B cell (primary cell): ENCODE results near the gene ANKRD44. TPM values are rescaled to one million over a fixed set of nuclear protein-coding genes. Genes with fewer than 3 reads are reported as not detected.

ENCODE experiments used
- ATAC-seq: fragments of 200-7000 bp; cut with Tn5 transposase; one replicate; pipeline ENCODE4 v1.10.0; 2021; ENCODE audit warnings: low read depth, mild to moderate bottlenecking, moderate number of reproducible peaks, moderate library complexity
- CTCF ChIA-PET: fragments of 350-600 bp; sonication (Branson Sonifier 250); formaldehyde crosslinking; loops from one replicate; lab custom pipeline; 2021; ENCODE audit warnings: antibody characterized with exemption, inconsistent platforms; lab: Charles Lee
- POLR2A ChIA-PET: fragments of 350-600 bp; sonication (Branson Sonifier 250); formaldehyde crosslinking; loops from one replicate; lab custom pipeline; 2021; ENCODE audit warnings: antibody characterized with exemption; lab: Charles Lee
- DNase-seq: peaks from one replicate; pipeline ENCODE4 v3.0.0; 2013
- H2AFZ ChIP-seq: 2 replicates; pipeline ENCODE4 v1.6.1; 2012; ENCODE audit warnings: mild to moderate bottlenecking, low read depth, low read length; ENCODE audit not compliant: insufficient read depth, poor library complexity, severe bottlenecking
- H3K27ac ChIP-seq, 2 donors: 1 replicate in 1 of 2; 2 replicates in 1 of 2; pipeline ENCODE4 v1.5.1; 2012 to 2013; ENCODE audit warnings: low read length in 2 of 2, mild to moderate bottlenecking in 2 of 2, moderate library complexity in 1 of 2
- H3K27me3 ChIP-seq, 4 experiments: fragments of 200-600 bp in 1 of 4; sonication (generic) in 1 of 4; replicated peaks in 1 of 4; 1 replicate in 2 of 4; 2 replicates in 2 of 4; pipeline versions ENCODE4 v1.6.1 to v1.7.0; 2013 to 2016; ENCODE audit warnings: low read length in 3 of 4, mild to moderate bottlenecking in 2 of 4, mixed read lengths in 1 of 4, moderate library complexity in 1 of 4; ENCODE audit not compliant: insufficient read depth in 4 of 4, control insufficient read depth in 3 of 4; ENCODE audit errors: control extremely low read depth in 1 of 4
- H3K36me3 ChIP-seq, 2 experiments: replicated peaks in 1 of 2; 1 replicate in 1 of 2; 2 replicates in 1 of 2; pipeline versions ENCODE4 v1.6.1 to v1.7.1; 2013; ENCODE audit warnings: low read length in 1 of 2; ENCODE audit not compliant: insufficient read depth in 2 of 2, control insufficient read depth in 1 of 2; ENCODE audit errors: control extremely low read depth in 1 of 2, extremely low read depth in 1 of 2
- H3K4me1 ChIP-seq, 2 donors: fragments of 200-600 bp in 1 of 2; sonication (generic) in 1 of 2; 1 replicate in 1 of 2; 2 replicates in 1 of 2; pipeline versions ENCODE4 v1.5.1 to v1.6.1; 2013 to 2017; ENCODE audit warnings: low read length in 2 of 2; ENCODE audit not compliant: control insufficient read depth in 2 of 2, insufficient read depth in 2 of 2
- H3K4me2 ChIP-seq: replicated peaks from 2 replicates; pipeline ENCODE3; 2012; ENCODE audit warnings: mild to moderate bottlenecking, low read depth, low read length; ENCODE audit not compliant: poor library complexity, severe bottlenecking
- H3K4me3 ChIP-seq, 5 experiments: fragments of 200-600 bp in 1 of 5; sonication (generic) in 1 of 5; 1 replicate in 3 of 5; 2 replicates in 2 of 5; pipeline versions ENCODE4 v1.5.1 to v1.7.0; 2011 to 2016; ENCODE audit warnings: low read length in 4 of 5, mild to moderate bottlenecking in 4 of 5, low read depth in 2 of 5, control low read depth in 1 of 5, moderate library complexity in 1 of 5; ENCODE audit not compliant: insufficient read depth in 1 of 5; ENCODE audit errors: control extremely low read depth in 1 of 5, extremely low read depth in 1 of 5
- H3K79me2 ChIP-seq: fragments of 200-600 bp; sonication (generic); one replicate; pipeline ENCODE4 v1.6.0; 2016; ENCODE audit warnings: low read length; ENCODE audit not compliant: control insufficient read depth, insufficient read depth
- H3K9ac ChIP-seq: fragments of 200-600 bp; sonication (generic); 2 replicates; pipeline ENCODE4 v1.6.1; 2017; ENCODE audit warnings: mild to moderate bottlenecking, low read length, moderate library complexity
- H3K9me3 ChIP-seq, 3 donors: one replicate each; pipeline versions ENCODE4 v1.6.1 to v1.7.1; 2013; ENCODE audit warnings: low read length in 2 of 3; ENCODE audit not compliant: control insufficient read depth in 2 of 3, insufficient read depth in 1 of 3; ENCODE audit errors: control extremely low read depth in 1 of 3
- H4K20me1 ChIP-seq: 2 replicates; pipeline ENCODE4 v1.6.0; 2012; ENCODE audit warnings: mild to moderate bottlenecking, low read length; ENCODE audit not compliant: insufficient read depth, control insufficient read depth, poor library complexity, severe bottlenecking
- H3K27ac Mint-ChIP-seq: one replicate; pipeline ENCODE4 v1.8.0; 2021; ENCODE audit warnings: mixed read lengths
- H3K27me3 Mint-ChIP-seq: one replicate; pipeline ENCODE4 v1.8.0; 2021; ENCODE audit warnings: mixed read lengths
- H3K4me1 Mint-ChIP-seq: one replicate; pipeline ENCODE4 v1.8.0; 2021; ENCODE audit warnings: mixed read lengths
- H3K4me3 Mint-ChIP-seq: one replicate; pipeline ENCODE4 v1.8.0; 2021; ENCODE audit warnings: mixed read lengths
- H3K9me3 Mint-ChIP-seq: one replicate; pipeline ENCODE4 v1.8.0; 2022; ENCODE audit warnings: mixed read lengths; ENCODE audit not compliant: insufficient read depth
- CTCF ChIP-seq: fragments of 200-600 bp; IDR thresholded peaks from one replicate; pipeline ENCODE4 v1.8.0; 2022; ENCODE audit warnings: antibody characterized with exemption, mild to moderate bottlenecking
- EZH2 ChIP-seq: IDR thresholded peaks from 2 replicates; pipeline ENCODE4 v1.6.1; 2012; ENCODE audit warnings: borderline replicate concordance, low read depth, mild to moderate bottlenecking, moderate library complexity, low read length; ENCODE audit not compliant: insufficient read depth, poor library complexity, severe bottlenecking
- WGBS: methylation state at CpG from one replicate; pipeline ENCODE4 v1.1.5; 2013; ENCODE audit warnings: missing lambda C conversion rate; ENCODE audit not compliant: insufficient coverage; 5-methylcytosine and 5-hydroxymethylcytosine counted together
- intact Hi-C: fragments of 100-400 bp; cut with micrococcal nuclease; formaldehyde crosslinking; loops from one replicate; pipeline ENCODE4 v1.10.0; 2022
- polyA plus RNA-seq: library from polyadenylated mRNA; depleted of rRNA; stranded (reverse); fragments of >200 nt; gene quantifications from 2 replicates; pipeline ENCODE4 v1.2.3, GENCODE V29; 2012
- total RNA-seq, 2 donors: library from RNA; stranded (reverse); fragments of 120-200 nt in 1 of 2; gene quantifications; 1 replicate in 1 of 2; 2 replicates in 1 of 2; pipeline versions ENCODE4 v1.2.3 to v1.2.4, GENCODE V29; 2013 to 2022

Gene ANKRD44
- total and polyA plus RNA-seq, 2 donors (not counting 1 experiment from before 2014, with no cell fraction given) = 92.6 to 457 TPM

DNA sequence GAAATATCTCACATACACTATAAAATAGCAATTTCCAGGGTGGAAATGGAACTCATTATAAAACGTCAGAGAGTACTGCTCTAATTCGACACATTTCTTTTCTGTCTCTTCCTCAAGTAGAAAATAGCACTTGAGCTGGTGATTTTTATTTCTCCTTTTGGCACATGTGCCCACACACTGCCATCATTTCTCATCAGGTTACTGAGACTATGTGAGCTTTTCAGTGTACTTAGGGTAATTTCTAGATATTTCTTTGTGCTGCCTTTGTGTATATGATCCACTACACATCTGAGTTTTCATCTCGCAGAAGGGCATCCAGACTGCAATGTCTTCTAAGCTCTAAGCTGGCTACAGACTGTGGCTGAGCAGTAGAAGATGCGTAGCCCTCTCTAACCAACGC, 321.9 kb downstream of the ANKRD44 start:
- ChIA-PET CTCF (interaction anchor here (1.3 kb wide), 1 partner anchor 180 kb away, joined by 3 read pairs; no protein-coding TSS in a partner anchor), POLR2A (no interaction called here)
- no peak for DNase-seq
- H3K27me3 ChIP-seq = no peaks in the 10 kb centered on the region
- H2AFZ ChIP-seq = no peak overlapping the region
- H3K79me2 ChIP-seq = no peaks in the 10 kb centered on the region
- Mint-ChIP-seq H3K4me3 (no peak overlapping the region), H3K9me3 (no peaks in the 10 kb centered on the region), H3K27me3 (no peaks in the 10 kb centered on the region), H3K27ac (peak overlapping the region; percentile 69), H3K4me1 (peaks cover 40% of the 10 kb centered on the region)
- peaks cover 12 to 15% of the 10 kb centered on the region in 2 donors for H3K4me1 ChIP-seq
- no peak for TF ChIP-seq EZH2
- TF ChIP-seq CTCF = no peak
- peaks cover 2 to 48% of the 10 kb centered on the region in 2 experiments for H3K36me3 ChIP-seq
- WGBS = no CpG with 5 or more reads among the region's 5 CpGs
- no peaks in the 10 kb centered on the region for H3K9me3 ChIP-seq
- no peak overlapping the region for H3K9ac ChIP-seq
- H3K4me2 ChIP-seq = no peak overlapping the region
- H3K4me3 ChIP-seq = no peak overlapping the region
- no peaks in the 10 kb centered on the region for H4K20me1 ChIP-seq
- no peak for ATAC-seq
- peak overlapping the region in 1 of 2 donors; percentile 59 for H3K27ac ChIP-seq
- intact Hi-C loops = loop anchor here (5.0 kb wide), 1 partner anchor 61 kb away; the partner anchor contains the start of gene PGAP1

- Mint-ChIP-seq H3K9me3 (no peaks in the 10 kb centered on the region), H3K27me3 (no peaks in the 10 kb centered on the region), H3K27ac (peak overlapping the region; percentile 86), H3K4me1 (peaks cover 40% of the 10 kb centered on the region), H3K4me3 (peak overlapping the region; percentile 26)
- peak overlapping the region; percentile 2 for H3K4me2 ChIP-seq
- no peaks in the 10 kb centered on the region for H4K20me1 ChIP-seq
- TF ChIP-seq EZH2 (no peak), CTCF (no peak)
- H3K79me2 ChIP-seq = no peaks in the 10 kb centered on the region
- no peaks in the 10 kb centered on the region for H3K27me3 ChIP-seq
- 9% methylated on average over 4 of the region's 6 CpGs for WGBS
- no peak overlapping the region for H3K4me3 ChIP-seq
- DNase-seq (no peak), ATAC-seq (no peak)
- H2AFZ ChIP-seq = no peak overlapping the region
- H3K27ac ChIP-seq = peak overlapping the region in 1 of 2 donors; percentile 59
- H3K36me3 ChIP-seq = peaks cover 2 to 40% of the 10 kb centered on the region in 2 experiments
- peaks cover 12 to 15% of the 10 kb centered on the region in 2 donors for H3K4me1 ChIP-seq
- ChIA-PET POLR2A (no interaction called here), CTCF (no interaction called here)
- no peak overlapping the region for H3K9ac ChIP-seq
- H3K9me3 ChIP-seq = no peaks in the 10 kb centered on the region
- intact Hi-C loops = loop anchor here (5.0 kb wide), 1 partner anchor 61 kb away; the partner anchor contains the start of gene PGAP1
Measured at GRCh38 chr2:196987649-196988364, 322.8 kb downstream of the ANKRD44 start.
